Activated T-cell treated with anti-CD3 and anti-CD28 coated beads, Interleukin-2, amount 50 U/mL, for 1 hour (primary cell): ENCODE results near the gene WNT6.

ENCODE experiments used
- DNase-seq: peaks from one replicate; pipeline ENCODE4 v3.0.0-alpha.2; 2020

The WNT6 gene

DNA sequence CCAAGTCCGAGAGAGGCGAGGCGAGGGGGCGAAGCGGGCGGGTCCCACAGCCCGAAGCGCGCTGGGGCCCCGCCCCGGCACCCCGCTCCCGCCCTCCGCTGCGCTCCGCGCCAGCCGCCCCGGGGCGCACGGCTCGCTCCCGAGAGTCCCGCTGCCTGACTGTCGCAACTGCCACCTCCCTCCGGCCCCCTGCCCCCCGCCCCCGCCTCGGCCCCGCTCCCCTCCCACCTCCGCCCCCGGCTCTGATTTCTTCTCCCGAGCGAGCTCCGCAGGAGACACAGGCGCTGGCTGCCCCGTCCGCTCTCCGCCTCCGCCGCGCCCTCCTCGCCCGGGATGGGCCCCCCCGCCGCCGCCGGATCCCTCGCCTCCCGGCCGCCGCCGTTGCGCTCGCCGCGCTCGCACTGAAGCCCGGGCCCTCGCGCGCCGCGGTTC lies at the start of gene WNT6:
Gene WNT6, plus strand, starts transcription at position 250 of the 432 bp plus-strand sequence. CDS start 233 bp downstream, outside the sequence.
- no peak for DNase-seq

DNA sequence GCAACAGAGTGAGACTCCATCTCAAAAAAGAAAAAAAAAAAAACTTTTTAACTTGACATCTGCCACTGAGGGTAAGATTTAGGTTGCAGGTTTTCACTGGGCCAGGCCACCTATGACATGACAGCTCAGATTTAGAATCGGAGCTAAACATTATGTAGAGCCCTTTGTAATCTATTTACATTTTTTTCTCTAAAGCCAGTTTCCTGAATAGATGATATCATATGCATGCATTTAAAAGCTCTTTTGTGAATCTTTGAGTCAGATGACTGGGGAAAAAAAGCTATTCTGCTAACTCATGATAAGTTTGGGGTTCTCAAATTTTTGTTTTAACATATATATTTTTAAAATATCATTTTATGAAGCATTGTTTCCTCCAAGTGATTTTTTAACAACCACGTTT lies 49.3 kb upstream of the WNT6 start:
- no peak for DNase-seq

DNA sequence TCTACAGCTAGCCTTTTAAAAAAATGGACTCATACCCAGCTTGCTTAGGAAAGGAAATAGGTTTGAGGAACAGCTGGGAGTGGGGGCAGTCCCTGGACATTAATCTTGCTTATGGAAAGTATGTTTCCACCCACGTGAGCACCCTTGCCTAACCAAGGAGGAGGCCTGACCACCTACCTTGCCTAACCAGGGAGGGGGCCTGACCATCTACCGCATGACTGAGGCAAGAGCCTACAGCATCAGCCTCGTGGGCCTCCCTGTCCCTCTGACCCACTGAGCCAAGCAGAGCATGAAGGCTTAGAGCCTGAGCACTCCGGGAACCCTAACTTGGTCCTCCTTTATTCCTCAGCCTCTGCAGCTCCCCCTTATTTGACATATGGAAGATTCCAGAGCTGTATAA lies 48.2 kb upstream of the WNT6 start:
- no peak for DNase-seq

DNA sequence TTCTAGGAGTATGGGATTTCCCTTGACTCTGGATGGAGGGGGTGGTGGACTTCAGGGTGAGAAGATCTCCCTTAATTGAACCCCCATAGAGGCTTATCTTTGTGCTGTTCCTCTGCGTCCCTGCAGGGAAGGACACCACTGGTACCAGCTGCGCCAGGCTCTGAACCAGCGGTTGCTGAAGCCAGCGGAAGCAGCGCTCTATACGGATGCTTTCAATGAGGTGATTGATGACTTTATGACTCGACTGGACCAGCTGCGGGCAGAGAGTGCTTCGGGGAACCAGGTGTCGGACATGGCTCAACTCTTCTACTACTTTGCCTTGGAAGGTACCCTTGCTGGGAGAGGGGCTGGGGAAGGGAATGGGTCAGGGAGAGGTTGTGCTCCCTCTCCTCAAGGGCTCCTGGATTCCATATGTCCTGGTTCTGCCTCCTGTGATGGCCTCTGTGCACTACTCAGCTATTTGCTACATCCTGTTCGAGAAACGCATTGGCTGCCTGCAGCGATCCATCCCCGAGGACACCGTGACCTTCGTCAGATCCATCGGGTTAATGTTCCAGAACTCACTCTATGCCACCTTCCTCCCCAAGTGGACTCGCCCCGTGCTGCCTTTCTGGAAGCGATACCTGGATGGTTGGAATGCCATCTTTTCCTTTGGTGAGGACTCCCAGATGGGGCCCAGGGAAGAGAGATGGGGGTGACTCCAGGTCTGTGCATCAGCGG lies 47.3 kb upstream of the WNT6 start:
- no peak for DNase-seq

DNA sequence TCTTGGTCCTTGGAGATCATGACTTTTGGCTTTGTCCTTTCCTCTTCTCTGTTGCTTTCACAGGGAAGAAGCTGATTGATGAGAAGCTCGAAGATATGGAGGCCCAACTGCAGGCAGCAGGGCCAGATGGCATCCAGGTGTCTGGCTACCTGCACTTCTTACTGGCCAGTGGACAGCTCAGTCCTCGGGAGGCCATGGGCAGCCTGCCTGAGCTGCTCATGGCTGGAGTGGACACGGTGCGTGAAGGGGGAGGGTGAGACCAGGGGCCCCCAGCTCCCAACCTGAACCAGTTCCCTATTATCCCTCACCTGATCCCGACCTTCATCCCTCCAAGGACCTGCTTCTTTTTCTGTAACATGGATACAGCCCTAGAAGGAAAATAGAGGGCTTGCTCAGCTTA lies 46.7 kb upstream of the WNT6 start:
- no peak for DNase-seq

DNA sequence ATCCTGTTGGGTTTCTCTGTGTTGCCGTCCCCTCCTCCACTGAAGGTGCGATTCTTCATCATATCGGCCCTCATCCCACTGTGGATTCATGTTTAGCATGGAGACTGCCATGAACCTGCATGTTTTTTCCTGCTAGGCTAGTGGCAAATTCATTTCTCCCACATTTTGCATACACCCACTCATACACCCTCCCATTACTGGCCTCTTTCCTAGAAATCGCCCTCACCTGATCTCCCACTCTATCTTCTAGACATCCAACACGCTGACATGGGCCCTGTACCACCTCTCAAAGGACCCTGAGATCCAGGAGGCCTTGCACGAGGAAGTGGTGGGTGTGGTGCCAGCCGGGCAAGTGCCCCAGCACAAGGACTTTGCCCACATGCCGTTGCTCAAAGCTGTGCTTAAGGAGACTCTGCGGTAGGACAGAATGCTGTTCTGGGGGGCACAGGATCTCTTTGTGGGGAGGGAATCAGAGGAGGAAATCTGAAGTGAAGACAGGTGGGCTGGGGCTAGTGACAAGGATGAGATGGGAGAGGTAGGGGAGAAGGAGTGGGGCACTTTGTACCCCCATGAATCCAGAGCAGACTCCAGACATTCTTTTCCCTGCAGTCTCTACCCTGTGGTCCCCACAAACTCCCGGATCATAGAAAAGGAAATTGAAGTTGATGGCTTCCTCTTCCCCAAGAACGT lies 45.7 kb upstream of the WNT6 start:
- DNase-seq, result no peak

DNA sequence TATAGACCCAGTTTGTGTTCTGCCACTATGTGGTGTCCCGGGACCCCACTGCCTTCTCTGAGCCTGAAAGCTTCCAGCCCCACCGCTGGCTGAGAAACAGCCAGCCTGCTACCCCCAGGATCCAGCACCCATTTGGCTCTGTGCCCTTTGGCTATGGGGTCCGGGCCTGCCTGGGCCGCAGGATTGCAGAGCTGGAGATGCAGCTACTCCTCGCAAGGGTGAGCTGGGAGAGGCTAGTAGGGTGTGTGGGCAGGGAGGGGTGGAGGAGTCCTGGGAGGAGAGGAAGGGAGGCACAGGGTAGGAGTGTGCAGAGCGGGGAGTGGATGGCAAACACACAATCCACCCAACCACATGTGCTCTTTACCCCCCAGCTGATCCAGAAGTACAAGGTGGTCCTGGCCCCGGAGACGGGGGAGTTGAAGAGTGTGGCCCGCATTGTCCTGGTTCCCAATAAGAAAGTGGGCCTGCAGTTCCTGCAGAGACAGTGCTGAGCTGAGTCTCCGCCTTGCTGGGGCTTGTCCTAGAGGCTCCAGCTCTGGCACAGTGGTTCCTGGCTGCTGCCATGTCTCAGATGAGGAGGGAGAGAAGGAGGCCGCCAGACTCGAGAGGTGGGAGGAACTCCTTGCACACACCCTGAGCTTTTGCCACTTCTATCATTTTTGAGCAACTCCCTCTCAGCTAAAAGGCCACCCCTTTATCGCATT lies 44.9 kb upstream of the WNT6 start:
- DNase-seq, result no peak

DNA sequence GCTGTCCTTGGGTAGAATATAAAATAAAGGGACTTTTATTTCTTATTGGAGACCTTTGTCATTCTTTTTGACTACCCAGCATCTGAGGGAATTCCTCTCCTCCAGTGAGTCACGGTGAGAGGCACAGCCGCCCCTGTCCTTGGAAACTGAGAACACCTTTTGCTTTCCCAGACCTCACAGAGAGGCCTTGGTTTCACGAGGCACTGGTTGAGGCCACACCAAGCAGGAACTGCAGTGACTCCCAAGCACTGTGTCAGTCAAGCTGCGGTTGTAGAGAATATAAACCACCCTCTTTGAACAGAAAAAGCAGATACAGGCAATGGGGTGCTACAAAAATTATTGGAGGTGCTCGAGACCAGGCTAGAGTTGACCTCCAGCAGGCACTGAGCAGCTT lies 44.4 kb upstream of the WNT6 start:
- DNase-seq, result no peak

DNA sequence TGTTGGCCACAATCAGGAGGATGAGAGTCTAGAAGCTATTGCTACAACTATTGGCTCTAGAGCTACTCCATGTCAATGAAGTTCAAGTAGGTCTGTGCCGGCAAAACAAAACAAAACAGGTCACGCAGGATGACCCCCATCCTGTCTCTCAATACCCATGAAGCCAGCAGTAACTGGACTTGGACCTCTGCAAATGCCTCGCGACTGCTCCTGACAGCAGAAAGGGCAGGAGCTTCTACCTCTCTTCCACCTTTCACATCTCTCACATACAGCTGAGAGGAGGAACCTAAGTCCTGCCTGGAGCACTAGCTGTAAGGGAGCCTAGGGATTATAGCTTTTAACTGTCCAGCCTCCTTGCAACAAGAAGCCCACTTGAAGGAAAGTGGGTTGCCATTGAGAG lies 44.0 kb upstream of the WNT6 start:
- no peak for DNase-seq

DNA sequence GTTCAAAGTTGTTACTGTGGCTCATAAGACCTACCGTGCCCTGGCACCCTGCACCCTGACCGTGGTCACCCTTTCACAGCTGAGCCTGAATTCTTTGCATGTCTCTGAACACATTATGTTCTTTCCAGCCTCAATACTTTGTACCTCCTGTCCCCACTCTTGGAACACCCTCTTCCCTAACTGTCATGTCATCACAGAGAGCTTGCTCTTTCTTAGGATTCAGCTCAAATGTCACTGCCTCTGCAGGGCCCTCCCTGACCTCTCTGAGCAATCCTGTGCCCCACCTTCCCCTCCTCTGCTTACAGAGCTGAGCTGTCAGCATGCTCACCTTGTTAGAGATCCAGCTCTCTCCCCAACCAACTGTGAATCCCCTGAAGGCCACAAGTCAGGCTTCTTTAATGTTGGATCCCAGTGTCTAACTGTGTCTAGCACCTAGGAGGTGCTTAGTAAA lies 43.0 kb upstream of the WNT6 start:
- DNase-seq, result no peak

DNA sequence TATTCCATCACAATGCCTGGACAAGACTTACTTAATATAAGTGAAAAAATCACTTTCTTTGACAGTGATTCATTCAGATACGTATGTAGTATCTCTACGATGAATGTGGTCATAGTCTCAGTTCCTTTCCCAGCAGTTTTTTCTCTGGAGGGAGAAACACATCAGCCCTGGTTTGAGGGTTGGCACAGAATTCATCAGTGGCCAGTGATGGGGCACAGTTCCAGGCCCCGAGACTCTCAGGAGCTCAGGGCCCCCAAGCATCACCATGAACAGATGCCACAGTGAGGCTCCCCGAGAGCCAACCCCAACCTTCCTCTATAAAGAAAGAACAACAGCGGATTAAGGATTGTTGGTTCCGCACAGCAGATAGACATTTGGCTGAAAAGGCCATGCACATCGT lies 40.5 kb upstream of the WNT6 start:
- no peak for DNase-seq

DNA sequence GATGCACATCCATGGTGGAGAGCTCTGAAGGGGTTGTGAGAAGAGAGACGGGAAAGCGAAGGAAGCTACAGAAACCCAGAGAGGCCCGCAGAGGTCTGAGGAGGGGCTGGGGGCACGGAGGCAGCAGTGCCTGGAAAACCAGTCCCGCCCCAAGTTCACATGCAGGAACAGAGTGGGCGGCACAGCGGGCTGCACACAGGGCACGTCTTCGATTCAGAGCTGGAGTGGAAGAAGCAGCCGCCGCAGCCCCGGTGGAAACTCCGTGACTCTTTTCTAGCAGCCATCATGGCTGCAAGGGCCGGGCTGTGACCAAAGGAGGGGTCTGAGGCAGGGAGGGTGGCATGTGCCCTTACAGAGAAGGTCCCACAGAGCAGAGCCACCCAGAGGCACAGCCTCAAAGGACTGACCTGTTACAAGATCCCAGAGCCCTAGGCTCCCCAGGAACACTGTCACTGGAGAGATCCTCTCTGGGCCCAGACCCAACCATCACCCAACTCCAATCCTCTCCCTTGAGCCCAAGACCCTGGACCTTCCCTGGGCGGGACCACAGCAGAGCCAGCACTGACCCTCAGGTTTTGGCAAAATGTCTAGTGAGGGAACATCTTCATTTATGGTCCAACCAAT lies 38.7 kb upstream of the WNT6 start:
- DNase-seq, result no peak

DNA sequence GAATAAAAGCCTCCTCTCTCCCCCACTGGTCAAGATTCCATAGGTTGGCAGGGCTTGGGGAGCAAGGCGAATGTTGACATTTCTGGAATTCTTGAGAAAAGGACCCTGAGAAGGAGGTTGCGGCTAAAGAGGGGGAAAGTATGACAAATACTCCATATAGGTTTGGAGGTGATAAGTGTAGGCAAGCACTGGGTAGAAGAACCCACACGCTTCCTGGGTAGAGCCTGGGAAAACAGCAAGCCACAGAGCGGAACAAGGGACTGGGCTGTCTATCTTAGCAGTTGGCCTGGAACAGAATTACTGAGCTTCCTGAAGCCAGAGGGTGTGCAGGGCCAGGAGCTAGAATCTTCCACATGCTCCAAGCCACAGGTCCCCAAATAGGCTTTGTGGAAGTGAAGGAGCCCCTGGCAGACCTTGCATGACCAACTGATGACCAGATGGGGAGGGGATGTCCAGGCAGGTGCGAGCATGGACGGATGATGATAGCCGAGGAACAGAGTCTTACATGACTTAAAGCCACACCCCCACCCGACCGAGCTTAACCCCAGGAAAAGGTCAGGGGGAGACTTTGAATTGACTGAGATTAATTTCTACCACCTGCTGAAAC lies 37.9 kb upstream of the WNT6 start:
- DNase-seq, result no peak

DNA sequence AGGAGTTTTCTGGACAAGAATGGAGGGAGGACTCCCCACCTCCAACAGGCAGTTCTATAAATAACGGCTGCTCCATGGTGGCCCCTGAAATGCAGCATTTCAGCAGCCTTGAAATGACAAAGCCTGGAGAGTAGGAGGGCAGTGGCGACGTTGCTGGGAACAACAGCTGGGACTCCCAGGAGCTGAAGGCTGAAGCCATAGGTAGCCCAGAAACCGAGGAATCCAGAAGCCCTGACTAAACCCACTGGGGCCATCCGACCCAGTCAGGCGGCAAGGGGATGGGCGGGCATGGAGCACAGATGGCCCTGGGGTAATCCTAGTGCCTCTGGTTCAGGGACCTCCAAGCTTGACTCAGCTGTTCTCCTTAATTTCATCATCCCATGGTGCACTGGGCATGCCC lies 37.0 kb upstream of the WNT6 start:
- no peak for DNase-seq

DNA sequence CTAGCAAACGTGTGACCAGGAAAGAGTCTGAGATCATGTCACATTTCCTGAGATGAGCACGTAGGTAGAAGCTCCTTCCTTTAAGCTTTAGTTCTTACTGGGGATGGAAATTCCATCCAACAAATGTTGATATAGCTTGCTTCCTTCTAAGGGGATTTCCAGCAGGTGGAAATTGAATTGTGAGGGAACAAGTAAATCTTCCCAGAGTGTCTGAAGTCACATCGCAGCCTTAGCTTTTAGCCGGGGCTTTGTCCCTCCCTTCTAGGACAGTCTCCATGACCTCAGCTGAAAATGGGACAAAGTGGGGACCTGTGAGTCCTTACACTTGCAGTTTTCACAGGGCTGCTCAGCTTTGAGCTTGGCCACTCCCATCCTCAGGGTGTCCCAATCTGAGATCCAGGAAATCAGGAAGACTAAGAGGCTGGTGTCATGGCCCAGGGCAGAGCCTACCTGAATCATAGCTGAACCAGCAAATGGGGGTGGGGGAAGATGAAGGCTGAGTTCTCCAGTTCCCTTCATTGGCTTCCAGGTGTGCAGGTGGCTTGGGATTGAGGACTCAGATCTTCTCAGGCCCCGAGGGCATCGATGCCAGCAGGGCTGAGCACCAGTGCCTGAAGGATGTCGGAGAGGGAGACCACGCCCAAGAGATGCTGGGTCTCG lies 36.3 kb upstream of the WNT6 start:
- DNase-seq, result no peak

DNA sequence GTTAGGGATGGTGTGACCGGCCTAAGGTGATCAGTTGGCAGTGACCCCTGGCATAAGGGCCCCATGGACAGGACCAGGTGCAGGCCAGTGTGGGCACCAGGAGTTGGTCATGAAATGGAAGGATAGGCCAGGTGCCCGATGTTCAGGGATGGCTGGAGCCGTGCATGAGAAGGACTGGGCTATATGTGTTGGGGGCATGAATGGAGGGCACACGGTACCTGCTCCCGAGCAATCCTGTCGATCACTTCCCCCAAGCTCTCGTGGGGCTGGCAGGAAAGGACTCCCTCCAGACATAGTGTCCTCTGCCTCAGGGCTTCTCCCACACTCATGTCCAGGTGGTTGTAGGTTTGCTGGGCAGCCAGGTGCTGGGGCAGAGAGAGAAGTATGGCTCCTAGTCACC lies 35.6 kb upstream of the WNT6 start:
- DNase-seq, result no peak

DNA sequence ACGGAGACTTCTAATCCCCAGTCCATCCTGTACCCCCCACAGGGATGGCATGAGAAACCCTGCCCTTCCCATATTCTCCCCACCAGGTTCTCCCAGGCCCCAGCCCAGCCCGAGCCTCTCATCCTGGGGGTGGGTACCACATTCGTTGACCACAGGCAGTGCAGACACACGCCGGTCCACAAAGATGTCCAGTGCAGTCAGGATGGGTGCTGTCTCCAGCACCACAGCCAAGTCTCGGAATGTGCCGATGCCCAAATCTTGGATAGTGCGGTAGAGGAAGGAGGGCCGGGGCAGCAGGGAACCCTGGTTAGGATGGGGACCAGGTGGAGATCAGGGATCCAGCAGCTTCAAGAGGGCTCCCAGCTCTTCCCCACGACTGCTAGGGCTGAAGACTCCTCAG lies 32.8 kb upstream of the WNT6 start:
- no peak for DNase-seq

DNA sequence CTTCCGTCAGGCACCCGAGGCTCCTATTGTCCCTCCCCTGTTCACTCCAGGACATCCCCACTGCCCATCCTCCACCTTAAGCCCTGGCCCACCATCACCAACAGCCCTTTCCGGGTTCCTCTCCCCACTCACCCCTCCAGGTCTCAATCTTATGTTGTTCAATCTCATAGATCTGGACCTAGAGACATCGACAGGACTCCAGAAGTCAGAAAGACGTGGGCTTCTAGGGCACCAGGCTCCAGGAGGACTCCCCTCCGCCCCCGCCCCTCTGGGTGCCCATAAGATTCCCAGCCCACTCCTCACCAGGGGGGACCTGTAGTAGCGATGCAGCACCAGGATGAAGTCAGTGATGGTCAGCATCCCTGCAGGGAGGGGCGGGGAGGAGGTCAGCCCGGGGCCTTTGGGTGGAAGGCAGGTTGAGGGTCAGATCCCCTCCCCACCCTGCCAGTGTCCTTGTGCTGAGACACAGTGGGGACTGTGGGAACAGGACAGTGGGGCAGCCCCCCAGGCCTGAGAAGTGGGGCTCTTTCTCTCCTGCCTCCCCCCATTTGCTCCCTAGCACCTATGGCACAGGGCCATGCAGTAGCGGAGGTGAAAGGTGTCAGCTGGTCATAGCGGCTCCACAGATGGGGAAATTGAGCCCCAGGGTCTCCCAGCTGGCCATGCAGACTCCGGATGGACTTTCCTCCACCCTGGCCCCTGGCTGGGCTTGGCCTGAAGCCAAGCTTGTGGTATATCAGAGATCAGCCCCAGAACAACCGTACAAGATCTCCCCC lies 31.7 kb upstream of the WNT6 start:
- DNase-seq, result no peak

DNA sequence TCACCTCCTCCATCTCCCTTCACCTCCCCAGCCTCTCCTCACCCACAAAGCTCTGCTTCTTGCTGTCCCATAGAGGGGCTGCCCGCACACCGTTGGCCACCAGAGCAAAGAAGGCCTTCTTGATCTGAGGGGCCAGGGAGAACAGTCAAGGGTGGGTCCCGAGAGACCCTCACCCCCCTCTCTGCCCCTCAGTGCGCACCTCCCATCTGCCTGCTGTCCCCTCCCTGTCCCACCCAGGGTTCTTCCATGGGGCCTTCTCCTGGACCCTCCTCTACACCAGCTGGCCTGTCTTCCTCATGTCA lies 31.2 kb upstream of the WNT6 start:
- DNase-seq, result no peak

DNA sequence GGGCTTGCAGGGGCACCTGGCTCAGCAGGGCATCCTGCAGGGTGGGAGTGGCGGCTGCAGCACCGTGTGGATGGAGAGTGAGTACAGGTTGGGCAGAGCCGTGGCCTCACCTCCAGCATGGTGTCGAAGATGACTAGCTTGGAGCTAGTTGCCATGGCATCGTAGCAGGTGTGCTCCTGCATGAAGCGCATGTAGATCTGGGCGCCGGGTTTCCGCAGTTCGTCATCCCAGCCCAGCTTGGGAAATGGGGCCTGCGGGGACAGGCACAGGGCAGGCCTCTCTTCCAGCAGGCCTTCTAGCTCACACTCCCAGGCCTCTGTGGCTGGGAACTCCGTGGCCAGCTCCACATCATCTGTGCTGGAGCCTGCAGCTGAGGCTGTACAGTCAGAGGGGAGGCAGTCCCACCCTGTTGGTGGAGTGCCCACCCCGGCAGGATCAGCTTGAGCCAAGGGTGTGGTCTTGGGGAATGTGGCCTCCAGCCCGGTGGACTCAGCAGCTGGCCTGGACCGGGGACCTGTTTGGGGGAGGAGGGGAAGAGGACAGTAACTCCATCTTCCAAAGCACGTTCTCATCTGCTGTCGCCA lies 29.6 kb upstream of the WNT6 start:
- no peak for DNase-seq

DNA sequence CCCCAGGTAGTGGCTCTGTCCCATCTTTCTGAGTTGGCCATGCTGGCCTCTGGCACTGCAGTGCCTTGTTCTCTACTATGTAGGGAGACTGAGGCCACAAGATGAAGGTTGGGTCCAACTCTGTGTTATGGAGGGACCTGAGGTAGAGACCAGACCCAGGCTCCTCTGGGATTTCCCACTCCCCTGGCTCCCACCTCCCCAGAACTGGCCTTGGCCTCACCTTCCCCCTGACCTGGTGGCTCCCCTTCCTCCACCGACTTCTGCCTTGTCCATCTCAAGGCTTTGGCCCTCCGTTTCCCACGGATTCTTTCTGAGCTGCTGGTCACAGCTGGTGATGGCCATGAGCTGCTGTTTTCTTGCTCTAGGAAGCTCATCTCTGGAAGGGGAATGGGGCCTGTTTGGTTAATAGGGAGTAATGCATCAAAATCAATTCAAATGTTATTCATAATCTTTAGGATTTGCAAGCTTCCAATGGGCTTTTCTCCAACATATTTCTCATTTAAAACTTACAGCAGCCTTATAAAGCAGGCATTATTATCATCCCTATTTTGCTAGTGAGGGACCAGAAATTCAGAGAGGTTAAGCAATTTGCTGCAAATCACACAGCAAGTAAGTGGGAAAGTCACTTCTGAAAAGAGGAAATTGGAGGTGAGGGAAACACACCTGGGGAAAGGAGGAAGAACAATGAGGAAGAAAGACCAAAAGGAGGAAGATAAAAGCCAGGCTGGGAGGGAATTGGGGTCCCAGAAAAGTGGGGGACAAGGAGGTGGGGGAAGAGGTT lies 28.9 kb upstream of the WNT6 start:
- no peak for DNase-seq
